Osteocyte (in vitro differentiated cells): ENCODE data around the gene GYPC. TPM values are rescaled to one million over a fixed set of nuclear protein-coding genes. Genes with fewer than 3 reads are reported as not detected.
"Not testable (repeated sequence)": the region's sequence is repeated elsewhere in the genome, so short reads cannot be mapped to it uniquely, and the experiment has no call there.

Experiments
- DNase-seq: peaks from one replicate; pipeline ENCODE4 v3.0.0; 2021; ENCODE audit warnings: mixed read lengths; ENCODE audit not compliant: unreplicated experiment; ENCODE audit errors: extremely low spot score
- H3K27ac Mint-ChIP-seq: one replicate; pipeline ENCODE4 v1.8.0; 2021; ENCODE audit warnings: mild to moderate bottlenecking, mixed read lengths; ENCODE audit not compliant: unreplicated experiment
- H3K27me3 Mint-ChIP-seq: one replicate; pipeline ENCODE4 v1.8.0; 2021; ENCODE audit warnings: mixed read lengths; ENCODE audit not compliant: unreplicated experiment
- H3K36me3 Mint-ChIP-seq: one replicate; pipeline ENCODE4 v1.8.0; 2021; ENCODE audit warnings: mixed read lengths; ENCODE audit not compliant: unreplicated experiment
- H3K4me1 Mint-ChIP-seq: one replicate; pipeline ENCODE4 v1.8.0; 2021; ENCODE audit warnings: mixed read lengths; ENCODE audit not compliant: unreplicated experiment
- H3K4me3 Mint-ChIP-seq: one replicate; pipeline ENCODE4 v1.8.0; 2021; ENCODE audit warnings: mild to moderate bottlenecking, moderate library complexity, mixed read lengths; ENCODE audit not compliant: unreplicated experiment
- H3K9me3 Mint-ChIP-seq: one replicate; pipeline ENCODE4 v1.8.0; 2021; ENCODE audit warnings: mixed read lengths; ENCODE audit not compliant: unreplicated experiment
- total RNA-seq: library from RNA; stranded (reverse); gene quantifications from 2 replicates; pipeline ENCODE4 v1.2.1, GENCODE V29; 2021
- TF ChIP-seq, protein P1 (sequence below): fragments of 200-600 bp; sonication (generic); IDR thresholded peaks from 2 replicates; pipeline ENCODE4 v1.5.0; 2021; ENCODE audit warnings: antibody characterized with exemption, mild to moderate bottlenecking, moderate library complexity

The GYPC gene
- total RNA-seq, 1 donor from 2014 or later, result 110 TPM

DNA sequence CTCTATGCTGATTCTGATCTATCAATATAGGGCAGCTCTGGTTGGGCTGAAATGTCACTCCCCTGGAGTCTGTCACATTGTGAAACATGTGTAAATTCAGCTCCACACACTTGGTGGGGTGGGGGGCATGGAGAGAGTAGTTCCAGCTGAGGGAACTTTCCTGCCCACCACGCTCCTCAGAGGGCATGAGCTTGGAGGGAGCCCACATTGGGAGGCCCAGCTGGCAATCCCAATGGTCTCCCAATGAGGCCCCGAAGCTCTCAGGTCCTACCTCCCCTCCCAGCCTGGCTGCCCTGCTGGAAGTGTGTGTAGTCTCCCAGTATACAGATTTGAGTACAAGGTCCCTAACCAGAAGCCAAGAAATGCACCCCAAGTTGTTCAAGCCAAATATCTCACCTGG, 31.5 kb downstream of the GYPC start:
- Mint-ChIP-seq H3K4me3 (no peak overlapping the region), H3K27ac (no peak overlapping the region), H3K36me3 (peaks cover 50% of the 10 kb centered on the region), H3K9me3 (no peaks in the 10 kb centered on the region), H3K4me1 (no peaks in the 10 kb centered on the region), H3K27me3 (no peaks in the 10 kb centered on the region)
- DNase-seq, result no peak
- TF ChIP-seq, protein P1, sequence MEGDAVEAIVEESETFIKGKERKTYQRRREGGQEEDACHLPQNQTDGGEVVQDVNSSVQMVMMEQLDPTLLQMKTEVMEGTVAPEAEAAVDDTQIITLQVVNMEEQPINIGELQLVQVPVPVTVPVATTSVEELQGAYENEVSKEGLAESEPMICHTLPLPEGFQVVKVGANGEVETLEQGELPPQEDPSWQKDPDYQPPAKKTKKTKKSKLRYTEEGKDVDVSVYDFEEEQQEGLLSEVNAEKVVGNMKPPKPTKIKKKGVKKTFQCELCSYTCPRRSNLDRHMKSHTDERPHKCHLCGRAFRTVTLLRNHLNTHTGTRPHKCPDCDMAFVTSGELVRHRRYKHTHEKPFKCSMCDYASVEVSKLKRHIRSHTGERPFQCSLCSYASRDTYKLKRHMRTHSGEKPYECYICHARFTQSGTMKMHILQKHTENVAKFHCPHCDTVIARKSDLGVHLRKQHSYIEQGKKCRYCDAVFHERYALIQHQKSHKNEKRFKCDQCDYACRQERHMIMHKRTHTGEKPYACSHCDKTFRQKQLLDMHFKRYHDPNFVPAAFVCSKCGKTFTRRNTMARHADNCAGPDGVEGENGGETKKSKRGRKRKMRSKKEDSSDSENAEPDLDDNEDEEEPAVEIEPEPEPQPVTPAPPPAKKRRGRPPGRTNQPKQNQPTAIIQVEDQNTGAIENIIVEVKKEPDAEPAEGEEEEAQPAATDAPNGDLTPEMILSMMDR, result no peak

DNA sequence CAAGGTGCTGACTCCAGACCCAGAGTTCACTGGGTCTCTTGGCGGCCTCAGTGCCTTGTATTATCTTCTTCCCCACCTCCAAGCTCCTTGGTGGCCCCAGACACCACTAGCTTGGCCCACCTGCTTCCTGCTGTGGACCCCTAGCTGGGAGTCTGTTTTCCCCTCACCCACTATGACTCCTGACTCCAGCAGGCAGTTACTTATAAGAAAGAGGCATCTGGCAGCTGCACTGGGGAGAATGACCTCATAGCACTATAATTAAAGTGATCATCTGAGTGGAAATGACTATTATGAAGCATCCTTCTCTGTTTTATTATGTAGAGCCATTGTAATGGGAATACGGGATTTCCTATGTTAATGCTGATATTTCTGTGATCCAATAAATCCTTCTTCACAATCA, 32.6 kb downstream of the GYPC start:
- not testable (repeated sequence) for DNase-seq, H3K27ac Mint-ChIP-seq, H3K4me3 Mint-ChIP-seq, H3K9me3 Mint-ChIP-seq, H3K27me3 Mint-ChIP-seq, H3K4me1 Mint-ChIP-seq
- H3K36me3 Mint-ChIP-seq, result peaks cover 53% of the 10 kb centered on the region

DNA sequence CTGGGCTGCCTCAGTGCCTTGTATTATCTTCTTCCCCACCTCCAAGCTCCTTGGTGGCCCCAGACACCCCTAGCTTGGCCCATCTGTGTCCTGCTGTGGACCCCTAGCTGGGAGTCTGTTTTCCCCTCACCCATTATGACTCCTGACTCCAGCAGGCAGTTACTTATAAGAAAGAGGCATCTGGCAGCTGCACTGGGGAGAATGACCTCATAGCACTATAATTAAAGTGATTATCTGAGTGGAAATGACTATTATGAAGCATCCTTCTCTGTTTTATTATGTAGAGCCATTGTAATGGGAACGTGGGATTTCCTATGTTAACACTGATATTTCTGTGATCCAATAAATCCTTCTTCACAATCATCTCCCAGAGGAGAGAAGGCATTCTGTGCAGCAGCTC, 36.3 kb downstream of the GYPC start:
- not testable (repeated sequence) for H3K4me3 Mint-ChIP-seq, H3K9me3 Mint-ChIP-seq, H3K27ac Mint-ChIP-seq, H3K4me1 Mint-ChIP-seq, H3K27me3 Mint-ChIP-seq, DNase-seq
- H3K36me3 Mint-ChIP-seq, result peaks cover 64% of the 10 kb centered on the region

DNA sequence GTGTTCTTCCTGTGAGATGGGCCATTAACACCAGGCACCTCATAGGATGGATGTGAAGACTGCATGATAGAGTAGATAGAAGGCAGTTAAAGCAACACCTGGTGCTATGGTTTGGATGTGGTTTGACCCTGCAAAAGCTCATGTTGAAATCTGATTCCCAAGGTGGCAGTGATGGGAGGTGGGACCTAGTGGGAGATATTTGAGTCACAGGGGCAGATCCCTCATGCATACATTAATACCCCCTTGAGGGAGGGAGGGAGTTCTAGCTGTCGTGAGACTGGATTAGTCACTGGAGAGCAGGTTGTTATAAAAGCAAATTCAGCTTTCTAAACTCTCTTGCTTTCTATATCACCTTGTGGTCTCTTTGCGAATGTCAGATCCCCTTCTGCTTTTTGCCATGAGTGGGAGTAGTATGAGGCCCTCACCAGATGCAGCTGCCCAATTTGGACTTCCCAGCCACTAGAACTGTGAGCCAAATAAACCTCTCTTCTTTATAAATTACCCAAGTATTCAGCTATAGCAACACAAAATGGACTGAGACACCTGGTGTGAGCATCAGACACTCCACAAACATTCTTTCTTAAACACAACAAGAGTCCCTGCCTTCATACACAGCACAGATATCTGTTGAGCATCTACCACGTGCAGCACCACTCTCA, 37.1 kb downstream of the GYPC start:
- peaks cover 66% of the 10 kb centered on the region for H3K36me3 Mint-ChIP-seq
- not testable (repeated sequence) for H3K4me1 Mint-ChIP-seq, H3K27me3 Mint-ChIP-seq, DNase-seq, H3K9me3 Mint-ChIP-seq, H3K27ac Mint-ChIP-seq, H3K4me3 Mint-ChIP-seq

DNA sequence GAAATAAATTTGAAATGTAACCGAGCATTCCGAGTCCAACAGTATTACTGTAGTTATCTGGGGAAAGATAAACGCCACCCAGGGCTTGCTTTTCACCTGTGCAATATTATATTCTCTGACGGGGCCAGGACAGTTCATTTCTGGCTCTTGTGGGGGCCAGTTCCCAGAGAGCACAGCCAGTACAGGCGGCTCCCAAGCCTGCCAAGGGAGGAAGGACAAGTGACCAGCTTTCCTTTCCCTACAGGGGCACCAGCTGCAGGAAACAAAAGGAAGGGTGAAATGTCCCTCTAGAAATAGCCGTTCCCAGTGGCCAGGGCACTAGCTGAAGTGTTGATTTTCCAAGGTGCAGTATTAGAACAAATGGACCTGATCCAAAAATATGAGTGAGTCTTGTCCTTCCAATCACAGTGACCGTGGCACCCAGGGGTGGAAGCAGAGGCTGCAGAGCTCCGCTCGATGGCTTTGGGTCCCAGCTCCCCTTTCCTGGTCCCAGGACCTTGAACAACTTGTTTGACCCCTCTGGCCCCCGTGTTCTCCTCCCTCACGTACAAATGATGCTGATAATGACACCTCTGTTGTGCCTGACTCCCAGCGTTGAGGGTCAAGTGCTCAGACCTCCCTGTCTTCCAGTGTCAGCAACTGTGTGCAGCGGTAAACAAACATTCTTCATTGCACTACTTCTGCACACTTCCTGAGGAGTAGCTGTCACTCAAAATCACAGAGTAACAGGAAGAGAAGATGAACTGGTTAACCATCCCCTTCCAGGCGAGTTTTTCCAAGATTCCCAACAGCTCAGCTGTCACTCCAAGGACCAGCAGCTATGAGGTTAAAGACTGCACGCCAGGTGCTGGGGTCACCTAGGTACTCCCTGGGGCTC, 40.9 kb downstream of the GYPC start:
- Mint-ChIP-seq H3K27me3 (no peaks in the 10 kb centered on the region), H3K4me1 (peaks cover 15% of the 10 kb centered on the region), H3K9me3 (no peaks in the 10 kb centered on the region), H3K36me3 (peaks cover 41% of the 10 kb centered on the region), H3K27ac (no peak overlapping the region), H3K4me3 (no peak overlapping the region)
- TF ChIP-seq, protein P1, result no peak
- no peak for DNase-seq

DNA sequence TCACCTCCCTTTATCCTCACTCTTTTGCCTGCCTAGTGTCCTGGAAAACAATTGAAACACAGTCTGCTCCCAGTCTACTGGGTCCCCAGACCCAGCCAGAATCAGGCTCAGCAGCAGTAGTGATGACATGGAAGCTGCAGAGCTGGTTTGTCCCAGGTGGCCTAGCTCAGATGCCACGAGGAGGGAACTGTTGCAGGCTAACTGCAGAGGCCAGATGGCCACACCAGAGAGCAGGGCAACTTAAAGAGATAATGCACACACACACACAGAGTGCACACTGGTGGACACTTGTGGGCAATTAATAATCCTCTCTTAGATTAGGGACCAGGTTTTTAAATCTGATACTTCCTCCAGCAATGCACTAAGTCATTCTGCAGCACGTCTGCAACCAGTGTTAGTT, 42.4 kb downstream of the GYPC start:
- no peaks in the 10 kb centered on the region for H3K9me3 Mint-ChIP-seq
- H3K36me3 Mint-ChIP-seq, result peaks cover 28% of the 10 kb centered on the region
- no peak overlapping the region for H3K27ac Mint-ChIP-seq
- peaks cover 15% of the 10 kb centered on the region for H3K4me1 Mint-ChIP-seq
- no peak for DNase-seq
- H3K4me3 Mint-ChIP-seq, result no peak overlapping the region
- no peaks in the 10 kb centered on the region for H3K27me3 Mint-ChIP-seq
- TF ChIP-seq, protein P1, result no peak
